ENCODE measurements around the gene RPS27L.

The RPS27L gene

GRCh38 chr15:63157118-63157843, at the start of gene RPS27L:
Gene RPS27L, minus strand, starts transcription at chr15:63157477. Its CDS starts 72 bp downstream, at chr15:63157405.
- TF ChIP-seq CTCF (IDR thresholded peaks at IDR 0.05): no peak

- TF ChIP-seq CTCF (IDR thresholded peaks at IDR 0.05): no peak
Measured at GRCh38 chr15:63206079-63206478, 48.8 kb upstream of the RPS27L start.

GRCh38 chr15:63203451-63204090, 46.3 kb upstream of the RPS27L start:
- no peak for TF ChIP-seq CTCF (IDR thresholded peaks at IDR 0.05)

- no peak for TF ChIP-seq CTCF (IDR thresholded peaks at IDR 0.05)
Measured at GRCh38 chr15:63202861-63203260, 45.6 kb upstream of the RPS27L start.

GRCh38 chr15:63200464-63201249, 43.4 kb upstream of the RPS27L start:
- no peak for TF ChIP-seq CTCF (IDR thresholded peaks at IDR 0.05)

GRCh38 chr15:63198371-63199250, 41.3 kb upstream of the RPS27L start:
- no peak for TF ChIP-seq CTCF (IDR thresholded peaks at IDR 0.05)

GRCh38 chr15:63197626-63198025, 40.3 kb upstream of the RPS27L start:
- no peak for TF ChIP-seq CTCF (IDR thresholded peaks at IDR 0.05)
